Spleen (tissue), 11 donors: ENCODE results near the gene GNG13. TPM values are rescaled to one million over a fixed set of nuclear protein-coding genes. Genes with fewer than 3 reads are reported as not detected.

ENCODE experiments used
- DNase-seq: peaks from one replicate; pipeline ENCODE4 v3.0.0-alpha.2; 2020
- H3K27ac ChIP-seq, 8 donors: fragments of 200-600 bp; sonication (generic) in 7 of 8; 1 replicate in 4 of 8; 2 replicates in 4 of 8; pipeline versions ENCODE4 v1.5.0 to v1.8.0; 2016 to 2021; ENCODE audit warnings: inconsistent platforms in 4 of 8, mild to moderate bottlenecking in 4 of 8, moderate library complexity in 1 of 8
- H3K27me3 ChIP-seq, 7 donors: fragments of 200-600 bp; sonication (generic) in 6 of 7; replicated peaks in 1 of 7; 1 replicate in 4 of 7; 2 replicates in 3 of 7; pipeline versions ENCODE4 v1.5.0 to v1.8.0; 2016 to 2021; ENCODE audit warnings: inconsistent platforms in 3 of 7, mild to moderate bottlenecking in 1 of 7
- H3K36me3 ChIP-seq, 6 donors: fragments of 200-600 bp; sonication (generic) in 5 of 6; 1 replicate in 4 of 6; 2 replicates in 2 of 6; pipeline versions ENCODE4 v1.5.0 to v1.8.0; 2016 to 2021; ENCODE audit warnings: inconsistent platforms in 2 of 6
- H3K4me1 ChIP-seq, 6 donors: fragments of 200-600 bp; sonication (generic) in 5 of 6; 1 replicate in 3 of 6; 2 replicates in 3 of 6; pipeline versions ENCODE4 v1.5.0 to v1.8.0; 2016 to 2021; ENCODE audit warnings: inconsistent platforms in 3 of 6
- H3K4me3 ChIP-seq, 8 donors: fragments of 200-600 bp; sonication (generic) in 7 of 8; 1 replicate in 4 of 8; 2 replicates in 4 of 8; pipeline versions ENCODE4 v1.5.0 to v1.8.0; 2016 to 2021; ENCODE audit warnings: inconsistent platforms in 4 of 8, mild to moderate bottlenecking in 4 of 8, moderate library complexity in 2 of 8
- H3K9me3 ChIP-seq, 8 donors: fragments of 200-600 bp; sonication (generic) in 7 of 8; 1 replicate in 4 of 8; 2 replicates in 4 of 8; pipeline versions ENCODE4 v1.5.0 to v1.8.0; 2016 to 2021; ENCODE audit warnings: inconsistent platforms in 4 of 8
- POLR2A ChIP-seq, 3 donors: fragments of 450-650 bp; IDR thresholded peaks; one replicate each; pipeline ENCODE4 v1.5.1; 2017; ENCODE audit warnings: antibody characterized with exemption in 3 of 3, mild to moderate bottlenecking in 1 of 3
- POLR2AphosphoS5 ChIP-seq, 3 donors: sonication (generic); formaldehyde crosslinking; IDR thresholded peaks; one replicate each; pipeline ENCODE4 v1.5.1; 2017; ENCODE audit warnings: antibody characterized with exemption in 3 of 3
- WGBS, 5 donors: extraction: QIAGEN DNeasy Blood & Tissue Kit in 3 of 5; methylation state at CpG; one replicate each; pipeline versions ENCODE4 v1.1.5 to v1.1.7; 2013 to 2018; 5-methylcytosine and 5-hydroxymethylcytosine counted together
- intact Hi-C: fragments of 100-400 bp; cut with DNase I; formaldehyde crosslinking; loops from one replicate; pipeline ENCODE4 v1.15.0; 2023; ENCODE audit warnings: low total_unique reads
- polyA plus RNA-seq, 3 donors: library from polyadenylated mRNA; stranded (reverse); fragments of 200-250 nt; gene quantifications; one replicate each; pipeline ENCODE4 v1.2.1, GENCODE V29; 2013
- total RNA-seq, 7 donors: library from RNA; depleted of rRNA in 3 of 7; stranded (reverse); fragments of >200 nt in 3 of 7; fragmentation: NEBNext Ultra II Directional in 4 of 7; extraction: Animal tissue kit (Norgen Biotek cat#: 25700) in 4 of 7; gene quantifications; one replicate each; pipeline versions ENCODE4 v1.1.0 to v1.2.1, GENCODE V29; 2016 to 2021
- TF ChIP-seq, protein P1 (sequence below), 11 experiments: fragments of 200-600 bp in 7 of 11; fragments of 450-650 bp in 4 of 11; sonication (generic) in 4 of 11; IDR thresholded peaks in 8 of 11; conservative IDR thresholded peaks in 3 of 11; 1 replicate in 7 of 11; 2 replicates in 4 of 11; pipeline versions ENCODE4 v1.4.0 to v1.8.0; 2016 to 2021; ENCODE audit warnings: antibody characterized with exemption in 11 of 11, inconsistent platforms in 4 of 11, mild to moderate bottlenecking in 1 of 11
- donor health status: healthy with polysubstance abuse.
- donor health status: DM: no; HTN: no; CAD: no; lungs with moderate emphysema.
- donor health status: DM: no; HTN: no; CAD: no.
- donor health status: Bipolar disorder and iron deficiency.
- donor health status: healthy.
- donor health status: DM: no; HTN: no; CAD: no.
- donor health status: DM: yes; HTN: yes; CAD: no.

The GNG13 gene
- total and polyA plus RNA-seq, 10 donors, result not detected

DNA sequence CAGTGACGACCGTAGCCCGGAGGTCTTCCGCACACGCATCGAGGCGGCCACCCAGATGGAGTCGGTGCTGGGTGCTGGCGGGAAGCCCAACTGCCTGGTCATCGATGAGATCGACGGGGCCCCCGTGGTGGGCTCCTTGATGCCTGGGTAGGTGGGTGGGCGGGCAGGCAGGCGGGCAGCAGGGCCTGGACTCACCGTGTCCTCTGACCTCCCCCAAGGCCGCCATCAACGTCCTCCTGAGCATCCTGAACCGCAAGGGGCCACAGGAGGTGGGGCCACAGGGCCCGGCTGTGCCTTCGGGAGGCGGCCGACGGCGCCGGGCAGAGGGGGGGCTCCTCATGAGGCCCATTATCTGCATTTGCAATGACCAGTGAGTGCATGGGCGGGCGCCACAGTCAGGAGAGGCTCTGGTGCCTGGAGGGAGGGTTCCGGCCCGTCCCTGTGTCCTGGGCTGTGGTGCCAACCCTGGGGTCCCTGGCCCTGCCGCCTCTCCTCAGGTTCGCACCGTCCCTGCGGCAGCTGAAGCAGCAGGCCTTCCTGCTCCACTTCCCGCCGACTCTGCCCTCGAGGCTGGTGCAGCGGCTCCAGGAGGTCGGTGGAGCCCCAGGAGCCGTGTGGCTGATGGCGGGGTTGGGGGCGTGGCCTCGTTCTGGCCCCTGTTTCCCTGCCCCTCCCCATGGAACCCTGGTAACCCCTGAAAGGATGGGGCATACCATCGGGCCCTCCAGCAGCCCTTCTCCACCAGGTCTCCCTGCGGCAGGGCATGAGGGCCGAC is 8.1 kb downstream of the GNG13 start:
- no peaks in the 10 kb centered on the region for H3K9me3 ChIP-seq
- no peak overlapping the region for H3K27ac ChIP-seq
- no peak overlapping the region for H3K4me3 ChIP-seq
- peaks cover 0 to 8% (median 0%) of the 10 kb centered on the region in 7 donors for H3K27me3 ChIP-seq
- no peak for TF ChIP-seq POLR2A (IDR thresholded peaks at IDR 0.05)
- TF ChIP-seq POLR2AphosphoS5 (IDR thresholded peaks at IDR 0.05), result no peak
- TF ChIP-seq, protein P1, sequence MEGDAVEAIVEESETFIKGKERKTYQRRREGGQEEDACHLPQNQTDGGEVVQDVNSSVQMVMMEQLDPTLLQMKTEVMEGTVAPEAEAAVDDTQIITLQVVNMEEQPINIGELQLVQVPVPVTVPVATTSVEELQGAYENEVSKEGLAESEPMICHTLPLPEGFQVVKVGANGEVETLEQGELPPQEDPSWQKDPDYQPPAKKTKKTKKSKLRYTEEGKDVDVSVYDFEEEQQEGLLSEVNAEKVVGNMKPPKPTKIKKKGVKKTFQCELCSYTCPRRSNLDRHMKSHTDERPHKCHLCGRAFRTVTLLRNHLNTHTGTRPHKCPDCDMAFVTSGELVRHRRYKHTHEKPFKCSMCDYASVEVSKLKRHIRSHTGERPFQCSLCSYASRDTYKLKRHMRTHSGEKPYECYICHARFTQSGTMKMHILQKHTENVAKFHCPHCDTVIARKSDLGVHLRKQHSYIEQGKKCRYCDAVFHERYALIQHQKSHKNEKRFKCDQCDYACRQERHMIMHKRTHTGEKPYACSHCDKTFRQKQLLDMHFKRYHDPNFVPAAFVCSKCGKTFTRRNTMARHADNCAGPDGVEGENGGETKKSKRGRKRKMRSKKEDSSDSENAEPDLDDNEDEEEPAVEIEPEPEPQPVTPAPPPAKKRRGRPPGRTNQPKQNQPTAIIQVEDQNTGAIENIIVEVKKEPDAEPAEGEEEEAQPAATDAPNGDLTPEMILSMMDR (IDR thresholded peaks at IDR 0.05 in 8 of 11, conservative IDR thresholded peaks at IDR 0.05 in 3 of 11), result no peak
- intact Hi-C loops, result no loop called here
- DNase-seq, result no peak
- peaks cover 9 to 20% (median 15%) of the 10 kb centered on the region in 6 donors for H3K4me1 ChIP-seq
- peaks cover 0 to 69% (median 8%) of the 10 kb centered on the region in 6 donors for H3K36me3 ChIP-seq
- 88 to 94% (median 92%) methylated on average over 27 to 46 of the region's 46 CpGs; no CpG with 5 or more reads in 1 of the 5 donors for WGBS, 5 donors

DNA sequence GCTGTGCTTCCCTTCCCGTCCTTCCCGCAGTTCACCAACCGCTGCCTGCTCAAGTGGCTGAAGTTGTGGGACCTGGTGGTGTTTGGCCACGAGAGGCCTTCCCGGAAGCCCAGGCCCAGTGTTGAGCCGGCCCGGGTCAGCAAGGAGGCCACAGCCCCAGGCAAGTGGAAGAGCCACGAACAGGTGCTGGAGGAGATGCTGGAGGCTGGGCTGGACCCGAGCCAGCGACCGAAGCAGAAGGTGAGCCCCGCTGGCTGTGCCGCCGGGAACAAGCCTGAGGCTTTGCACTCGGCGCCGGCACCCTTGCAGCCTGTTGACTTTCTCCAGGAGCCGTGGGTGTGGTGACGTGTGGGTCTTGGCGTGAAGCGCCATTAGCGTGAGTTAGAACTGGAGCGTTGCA is 9.4 kb downstream of the GNG13 start:
- Histone ChIP-seq H3K4me1 (peaks cover 13 to 33% (median 24%) of the 10 kb centered on the region in 6 donors), H3K36me3 (peaks cover 0 to 69% (median 13%) of the 10 kb centered on the region in 6 donors), H3K27me3 (no peaks in the 10 kb centered on the region), H3K4me3 (no peak overlapping the region), H3K27ac (no peak overlapping the region), H3K9me3 (no peaks in the 10 kb centered on the region)
- no peak for TF ChIP-seq POLR2A (IDR thresholded peaks at IDR 0.05)
- no peak for TF ChIP-seq POLR2AphosphoS5 (IDR thresholded peaks at IDR 0.05)
- TF ChIP-seq, protein P1 (IDR thresholded peaks at IDR 0.05 in 8 of 11, conservative IDR thresholded peaks at IDR 0.05 in 3 of 11), result no peak
- DNase-seq, result no peak
- intact Hi-C loops, result no loop called here
- 95 to 99% (median 97%) methylated on average over 9 to 23 of the region's 23 CpGs for WGBS, 5 donors

DNA sequence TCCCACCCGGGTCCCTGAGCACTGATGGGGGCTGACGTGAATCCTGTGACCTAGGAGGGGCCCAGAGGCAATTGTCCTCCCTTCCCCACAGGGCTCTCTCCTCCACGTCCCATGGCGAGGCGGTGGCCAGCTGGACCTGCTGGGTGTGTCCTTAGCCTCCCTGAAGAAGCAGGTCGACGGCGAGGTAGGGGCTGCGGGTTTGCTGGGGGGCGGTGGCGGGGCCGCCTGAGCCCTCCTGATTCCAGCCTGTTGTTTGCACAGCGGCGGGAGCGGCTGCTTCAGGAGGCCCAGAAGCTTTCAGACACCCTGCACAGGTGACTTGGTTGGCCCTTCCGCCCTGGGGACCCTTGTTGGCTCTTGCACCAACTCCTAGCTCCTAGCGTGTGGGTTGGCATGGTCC is 10.4 kb downstream of the GNG13 start:
- TF ChIP-seq, protein P1 (IDR thresholded peaks at IDR 0.05 in 8 of 11, conservative IDR thresholded peaks at IDR 0.05 in 3 of 11), result no peak
- TF ChIP-seq POLR2AphosphoS5 (IDR thresholded peaks at IDR 0.05) (no peak), POLR2A (IDR thresholded peaks at IDR 0.05) (no peak)
- H3K4me3 ChIP-seq, result no peak overlapping the region
- H3K9me3 ChIP-seq, result no peaks in the 10 kb centered on the region
- no peaks in the 10 kb centered on the region for H3K27me3 ChIP-seq
- intact Hi-C loops, result no loop called here
- no peak overlapping the region for H3K27ac ChIP-seq
- peaks cover 17 to 44% (median 33%) of the 10 kb centered on the region in 6 donors for H3K4me1 ChIP-seq
- no peak for DNase-seq
- WGBS, 5 donors, result 90 to 96% (median 95%) methylated on average over 8 to 17 of the region's 17 CpGs
- peaks cover 0 to 73% (median 19%) of the 10 kb centered on the region in 6 donors for H3K36me3 ChIP-seq

DNA sequence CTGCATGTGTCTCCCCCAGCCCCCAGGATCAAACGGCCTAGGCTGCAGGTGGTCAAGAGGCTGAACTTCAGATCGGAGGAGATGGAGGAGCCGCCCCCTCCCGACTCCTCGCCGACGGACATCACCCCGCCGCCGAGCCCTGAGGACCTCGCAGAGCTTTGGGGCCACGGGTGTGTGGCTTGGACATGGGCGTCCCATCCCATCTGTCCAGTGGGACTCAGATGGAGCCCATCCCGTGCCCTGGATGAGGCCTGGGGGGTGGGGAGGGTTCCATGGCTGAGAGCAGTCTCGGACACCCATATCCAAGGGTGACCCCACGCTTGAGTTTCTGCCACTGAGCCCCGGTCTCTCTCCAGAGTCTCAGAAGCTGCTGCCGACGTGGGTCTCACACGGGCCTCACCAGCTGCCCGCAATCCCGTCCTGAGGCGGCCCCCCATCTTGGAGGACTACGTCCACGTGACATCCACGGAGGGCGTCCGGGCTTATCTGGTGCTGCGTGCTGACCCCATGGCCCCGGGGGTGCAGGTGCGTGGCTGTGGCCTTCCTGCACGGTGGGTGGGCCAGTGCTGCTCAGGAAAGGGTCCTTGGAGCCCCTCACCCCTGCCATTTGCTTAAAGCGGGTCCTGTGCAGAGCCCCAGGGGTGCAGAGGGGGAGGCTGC is 11.2 kb downstream of the GNG13 start:
- H3K4me3 ChIP-seq, result peak overlapping the region; percentile 79 to 99 (median 94)
- no peaks in the 10 kb centered on the region for H3K9me3 ChIP-seq
- peaks cover 0 to 70% (median 19%) of the 10 kb centered on the region in 6 donors for H3K36me3 ChIP-seq
- peak overlapping the region in 2 of 8 donors; percentile 77 to 90 for H3K27ac ChIP-seq
- WGBS, 5 donors, result 75 to 90% (median 77%) methylated on average over 5 to 33 of the region's 33 CpGs
- TF ChIP-seq, protein P1 (IDR thresholded peaks at IDR 0.05 in 8 of 11, conservative IDR thresholded peaks at IDR 0.05 in 3 of 11), result no peak
- TF ChIP-seq POLR2A (IDR thresholded peaks at IDR 0.05), result no peak
- no peak for TF ChIP-seq POLR2AphosphoS5 (IDR thresholded peaks at IDR 0.05)
- no peaks in the 10 kb centered on the region for H3K27me3 ChIP-seq
- H3K4me1 ChIP-seq, result peaks cover 17 to 45% (median 33%) of the 10 kb centered on the region in 6 donors
- peak; percentile 83 for DNase-seq
- intact Hi-C loops, result loop anchor here (5.0 kb wide), 1 partner anchor 77 kb away; no protein-coding TSS in a partner anchor
